DOHH2 (cell line): ENCODE data around the gene LSR.

Experiments
- EZH2phosphoT487 ChIP-seq: fragments of 200-600 bp; sonication (generic); IDR thresholded peaks from 2 replicates; pipeline ENCODE4 v1.6.1; 2017; ENCODE audit warnings: borderline replicate concordance, mild to moderate bottlenecking, antibody characterized with exemption, low read length, moderate library complexity, mixed read lengths
- TF ChIP-seq, protein P1 (sequence below): fragments of 200-600 bp; sonication (generic); IDR thresholded peaks from one replicate; pipeline ENCODE4 v1.5.1; 2014; ENCODE audit warnings: antibody characterized with exemption, mild to moderate bottlenecking, low read depth, low read length; ENCODE audit not compliant: poor library complexity, severe bottlenecking

DNA sequence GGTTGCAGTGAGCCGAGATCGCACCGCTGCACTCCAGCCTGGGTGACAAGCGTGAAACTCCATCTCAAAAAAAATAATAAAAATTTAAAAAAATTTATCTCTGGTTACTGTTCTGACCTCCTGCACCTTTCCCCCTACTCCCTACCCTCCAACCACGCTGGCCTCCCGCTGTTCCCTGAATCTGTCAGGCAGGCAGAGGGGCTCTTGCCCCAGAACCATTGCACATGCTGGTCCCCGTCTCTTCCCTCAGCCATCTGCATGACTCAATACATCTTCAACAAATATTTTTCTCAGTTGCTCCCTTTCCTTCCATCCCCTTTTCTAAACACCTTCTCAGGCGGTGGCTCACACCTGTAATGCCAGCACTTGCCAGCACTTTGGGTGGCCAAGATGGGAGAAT is 19.2 kb upstream of the LSR start:
- TF ChIP-seq, protein P1, sequence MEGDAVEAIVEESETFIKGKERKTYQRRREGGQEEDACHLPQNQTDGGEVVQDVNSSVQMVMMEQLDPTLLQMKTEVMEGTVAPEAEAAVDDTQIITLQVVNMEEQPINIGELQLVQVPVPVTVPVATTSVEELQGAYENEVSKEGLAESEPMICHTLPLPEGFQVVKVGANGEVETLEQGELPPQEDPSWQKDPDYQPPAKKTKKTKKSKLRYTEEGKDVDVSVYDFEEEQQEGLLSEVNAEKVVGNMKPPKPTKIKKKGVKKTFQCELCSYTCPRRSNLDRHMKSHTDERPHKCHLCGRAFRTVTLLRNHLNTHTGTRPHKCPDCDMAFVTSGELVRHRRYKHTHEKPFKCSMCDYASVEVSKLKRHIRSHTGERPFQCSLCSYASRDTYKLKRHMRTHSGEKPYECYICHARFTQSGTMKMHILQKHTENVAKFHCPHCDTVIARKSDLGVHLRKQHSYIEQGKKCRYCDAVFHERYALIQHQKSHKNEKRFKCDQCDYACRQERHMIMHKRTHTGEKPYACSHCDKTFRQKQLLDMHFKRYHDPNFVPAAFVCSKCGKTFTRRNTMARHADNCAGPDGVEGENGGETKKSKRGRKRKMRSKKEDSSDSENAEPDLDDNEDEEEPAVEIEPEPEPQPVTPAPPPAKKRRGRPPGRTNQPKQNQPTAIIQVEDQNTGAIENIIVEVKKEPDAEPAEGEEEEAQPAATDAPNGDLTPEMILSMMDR, result no peak
- no peak for TF ChIP-seq EZH2phosphoT487
